GM23248 (cell line): ENCODE measurements around the gene SLIT3. TPM values are rescaled to one million over a fixed set of nuclear protein-coding genes. Genes with fewer than 3 reads are reported as not detected.

ENCODE experiments used
- DNase-seq: peaks from one replicate; pipeline ENCODE4 v3.0.0-alpha.2; 2015
- H2AFZ ChIP-seq: fragments of 200-600 bp; sonication (generic); 2 replicates; pipeline ENCODE4 v1.6.1; 2016; ENCODE audit warnings: antibody characterized with exemption
- H3F3A ChIP-seq: fragments of 200-600 bp; sonication (generic); 2 replicates; pipeline ENCODE4 v1.6.1; 2016; ENCODE audit warnings: mild to moderate bottlenecking, antibody characterized with exemption, mixed run types; ENCODE audit not compliant: insufficient read depth
- H3K27ac ChIP-seq: fragments of 200-600 bp; sonication (generic); 2 replicates; pipeline ENCODE4 v1.5.1; 2016; ENCODE audit warnings: mild to moderate bottlenecking
- H3K27me3 ChIP-seq: fragments of 200-600 bp; sonication (generic); replicated peaks from 2 replicates; pipeline ENCODE4 v1.6.1; 2016; ENCODE audit warnings: mild to moderate bottlenecking; ENCODE audit not compliant: insufficient read depth
- H3K36me3 ChIP-seq: fragments of 200-600 bp; sonication (generic); 2 replicates; pipeline ENCODE4 v1.6.1; 2016; ENCODE audit warnings: low read depth, mild to moderate bottlenecking
- H3K4me1 ChIP-seq: fragments of 200-600 bp; sonication (generic); 2 replicates; pipeline ENCODE4 v1.6.1; 2016; ENCODE audit warnings: mild to moderate bottlenecking; ENCODE audit not compliant: insufficient read depth
- H3K4me2 ChIP-seq: fragments of 200-600 bp; sonication (generic); one replicate; pipeline ENCODE4 v1.6.1; 2016; ENCODE audit warnings: mild to moderate bottlenecking; ENCODE audit not compliant: unreplicated experiment
- H3K4me3 ChIP-seq: fragments of 200-600 bp; sonication (generic); 2 replicates; pipeline ENCODE4 v1.5.1; 2016; ENCODE audit warnings: mild to moderate bottlenecking
- H3K79me2 ChIP-seq: fragments of 200-600 bp; sonication (generic); 2 replicates; pipeline ENCODE4 v1.6.1; 2016; ENCODE audit warnings: mild to moderate bottlenecking; ENCODE audit not compliant: insufficient read depth
- H3K9ac ChIP-seq: fragments of 200-600 bp; sonication (generic); 2 replicates; pipeline ENCODE4 v1.6.1; 2016; ENCODE audit warnings: mild to moderate bottlenecking
- H3K9me2 ChIP-seq: fragments of 200-600 bp; sonication (generic); 2 replicates; pipeline ENCODE4 v1.6.1; 2016; ENCODE audit warnings: mixed run types, mild to moderate bottlenecking, moderate library complexity; ENCODE audit not compliant: insufficient read depth
- H3K9me3 ChIP-seq: fragments of 200-600 bp; sonication (generic); one replicate; pipeline ENCODE4 v1.6.1; 2017; ENCODE audit warnings: low read depth
- H4K20me1 ChIP-seq: fragments of 200-600 bp; sonication (generic); 2 replicates; pipeline ENCODE4 v1.6.0; 2016; ENCODE audit not compliant: insufficient read depth
- EZH2 ChIP-seq: fragments of 200-600 bp; sonication (generic); IDR thresholded peaks from 2 replicates; pipeline ENCODE4 v1.6.1; 2018; ENCODE audit warnings: antibody characterized with exemption, mild to moderate bottlenecking; ENCODE audit not compliant: insufficient read depth, poor library complexity, severe bottlenecking
- EZH2phosphoT487 ChIP-seq: fragments of 200-600 bp; sonication (generic); IDR thresholded peaks from 2 replicates; pipeline ENCODE4 v1.6.1; 2018; ENCODE audit warnings: antibody characterized with exemption, moderate library complexity, mild to moderate bottlenecking, low read depth; ENCODE audit not compliant: insufficient read depth
- WGBS, 2 experiments: methylation state at CpG; one replicate each; pipeline ENCODE4 v1.1.6; 2015 to 2017; ENCODE audit warnings: low lambda C conversion rate in 2 of 2, low coverage in 1 of 2; ENCODE audit errors: missing lambda C conversion rate in 2 of 2; 5-methylcytosine and 5-hydroxymethylcytosine counted together
- in situ Hi-C: fragments of 300-500 bp; cut with MboI; formaldehyde crosslinking; loops from 2 replicates; pipeline ENCODE4 v1.15.0; 2020
- polyA plus RNA-seq: library from polyadenylated mRNA; unstranded; fragments of >200 nt; fragmentation: Nextera tagmentation; extraction: Ambion mirVana; gene quantifications from 2 replicates; pipeline ENCODE4 v1.2.1, GENCODE V29; 2016
- total RNA-seq: library from RNA; depleted of rRNA; stranded (reverse); fragments of >200 nt; shearing (Covaris generic); gene quantifications from 2 replicates; pipeline ENCODE4 v1.2.3, GENCODE V29; 2014

Gene SLIT3
- total and polyA plus RNA-seq, 2 experiments from 2014 or later: 61.9 to 100 TPM

DNA sequence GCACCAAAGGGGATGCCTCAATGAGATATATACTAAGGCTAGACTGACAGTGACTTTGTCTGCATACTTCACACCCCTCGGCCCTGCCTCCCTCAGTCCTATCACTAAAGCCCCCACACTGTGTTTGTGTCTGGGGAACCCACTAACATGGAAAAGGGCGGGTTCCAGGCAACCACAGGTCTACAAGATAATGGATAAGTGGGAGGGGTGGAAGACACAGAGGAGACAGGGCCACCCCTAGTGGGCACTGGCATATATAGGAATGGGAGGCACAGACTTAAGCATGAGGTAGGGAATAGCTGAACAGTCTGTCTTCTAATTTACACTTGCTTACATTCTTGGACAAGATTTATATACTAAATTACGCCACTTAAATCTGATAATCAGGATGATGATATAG lies 74.0 kb downstream of the SLIT3 start:
- Histone ChIP-seq H3K9me3 (no peaks in the 10 kb centered on the region), H2AFZ (no peak overlapping the region), H3F3A (no peaks in the 10 kb centered on the region), H3K79me2 (peaks cover 9% of the 10 kb centered on the region; the same call in 1 of the 2 replicates), H3K4me2 (no peak overlapping the region), H3K4me3 (no peak overlapping the region), H3K9ac (no peak overlapping the region), H3K9me2 (no peaks in the 10 kb centered on the region), H4K20me1 (no peaks in the 10 kb centered on the region), H3K27ac (no peak overlapping the region), H3K36me3 (no peaks in the 10 kb centered on the region), H3K4me1 (peaks cover 10% of the 10 kb centered on the region), H3K27me3 (no peaks in the 10 kb centered on the region)
- in situ Hi-C loops: no loop called here
- no peak for TF ChIP-seq EZH2
- no peak for TF ChIP-seq EZH2phosphoT487
- 95 to 96% methylated on average over 3 of the region's 3 CpGs for WGBS, 2 experiments
- no peak for DNase-seq

DNA sequence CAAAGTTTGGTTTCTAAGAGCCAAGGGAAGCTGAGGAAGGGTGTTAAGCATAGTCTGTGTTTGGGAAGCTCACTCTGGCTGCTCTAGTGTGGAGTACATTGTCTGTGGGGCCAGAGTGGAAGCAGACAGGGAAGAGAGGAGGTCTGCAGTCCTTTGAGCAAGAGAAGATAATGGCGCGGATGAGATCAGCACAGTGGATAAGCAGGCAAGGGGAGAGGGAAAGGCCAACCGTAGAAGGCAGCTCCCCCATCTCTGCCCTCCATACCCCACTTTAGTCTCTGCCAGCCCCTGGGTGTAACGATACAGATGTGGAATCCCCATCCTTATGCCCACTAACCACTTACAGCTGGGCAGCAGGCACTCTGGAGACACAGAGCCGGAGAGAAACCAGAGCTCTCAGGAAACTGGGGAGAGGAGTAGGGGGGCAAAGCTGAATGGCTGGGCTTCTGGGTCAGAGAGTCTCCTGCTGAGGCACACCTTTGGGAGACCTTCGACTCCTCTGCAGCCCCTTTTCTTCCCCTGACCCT lies 75.0 kb downstream of the SLIT3 start:
- Histone ChIP-seq H3K36me3 (no peaks in the 10 kb centered on the region), H3K27ac (no peak overlapping the region), H3K9me3 (no peaks in the 10 kb centered on the region), H2AFZ (no peak overlapping the region), H3K79me2 (peaks cover 10% of the 10 kb centered on the region), H3K4me1 (peaks cover 10% of the 10 kb centered on the region), H4K20me1 (no peaks in the 10 kb centered on the region), H3K4me3 (no peak overlapping the region), H3F3A (no peaks in the 10 kb centered on the region), H3K9ac (no peak overlapping the region), H3K4me2 (no peak overlapping the region), H3K9me2 (no peaks in the 10 kb centered on the region), H3K27me3 (no peaks in the 10 kb centered on the region)
- WGBS, 2 experiments: 83 to 89% methylated on average over 6 of the region's 6 CpGs
- DNase-seq: no peak
- TF ChIP-seq EZH2phosphoT487 (no peak), EZH2 (no peak)
- in situ Hi-C loops: no loop called here

GRCh38 chr5:169223595-169223953 lies 77.4 kb downstream of the SLIT3 start:
- in situ Hi-C loops: no loop called here
- DNase-seq: peak; percentile 51
- Histone ChIP-seq H3K4me3 (no peak overlapping the region), H3K9ac (no peak overlapping the region), H3K36me3 (no peaks in the 10 kb centered on the region), H3K79me2 (peaks cover 19% of the 10 kb centered on the region), H3K27me3 (no peaks in the 10 kb centered on the region), H3K9me2 (no peaks in the 10 kb centered on the region), H3K4me1 (peaks cover 10% of the 10 kb centered on the region), H3K4me2 (no peak overlapping the region), H2AFZ (no peak overlapping the region), H4K20me1 (no peaks in the 10 kb centered on the region), H3F3A (no peaks in the 10 kb centered on the region), H3K27ac (no peak overlapping the region; the same call in 1 of the 2 replicates), H3K9me3 (no peaks in the 10 kb centered on the region)
- 52% methylated on average over 1 of the region's 1 CpG for WGBS, 2 experiments
- no peak for TF ChIP-seq EZH2phosphoT487
- TF ChIP-seq EZH2: no peak

DNA sequence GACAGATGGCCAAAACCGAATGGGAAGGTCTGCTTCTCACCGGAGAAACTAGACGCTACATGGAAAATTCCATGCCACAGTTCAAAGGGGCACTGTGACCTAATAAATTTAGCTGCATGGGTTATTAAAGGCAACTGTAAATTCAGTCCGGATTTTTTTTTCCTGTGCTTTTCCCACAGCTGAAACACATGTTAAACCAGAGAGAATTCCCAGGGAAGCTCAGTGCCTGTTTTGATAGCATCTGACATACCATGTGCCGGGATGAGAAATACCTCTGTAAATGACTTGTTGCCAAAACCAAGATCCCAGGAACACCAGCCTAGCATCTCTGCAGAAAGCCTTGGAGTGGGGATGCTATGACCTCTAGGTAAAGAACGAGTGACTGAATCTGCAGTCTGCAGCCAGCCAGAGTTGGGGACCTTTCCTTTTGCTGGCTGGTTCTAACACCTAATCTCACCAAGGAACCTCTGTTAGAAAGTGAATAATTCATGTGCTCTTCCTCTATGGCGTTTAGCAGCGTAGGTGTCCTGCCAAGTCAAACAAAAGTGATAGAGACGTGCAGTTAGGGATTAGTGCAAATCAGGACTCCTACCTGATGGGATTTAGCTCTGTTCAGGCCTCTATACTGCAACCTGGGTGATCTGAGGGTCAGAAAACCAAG lies 77.9 kb downstream of the SLIT3 start:
- Histone ChIP-seq H3F3A (no peaks in the 10 kb centered on the region), H3K27ac (no peak overlapping the region; the same call in 1 of the 2 replicates), H3K4me3 (no peak overlapping the region), H3K4me2 (no peak overlapping the region), H3K79me2 (peaks cover 23% of the 10 kb centered on the region), H3K9ac (no peak overlapping the region), H3K27me3 (no peaks in the 10 kb centered on the region), H3K36me3 (no peaks in the 10 kb centered on the region), H3K9me2 (no peaks in the 10 kb centered on the region), H4K20me1 (no peaks in the 10 kb centered on the region; the same call in 1 of the 2 replicates), H3K4me1 (peaks cover 10% of the 10 kb centered on the region), H2AFZ (no peak overlapping the region), H3K9me3 (no peaks in the 10 kb centered on the region)
- no peak for TF ChIP-seq EZH2phosphoT487
- TF ChIP-seq EZH2: no peak
- in situ Hi-C loops: no loop called here
- no peak for DNase-seq
- WGBS, 2 experiments: 49 to 56% methylated on average over 9 of the region's 9 CpGs
